GM18519 (cell line): ENCODE measurements around the gene LHPP.
"Not testable (repeated sequence)": the region's sequence is repeated elsewhere in the genome, so short reads cannot be mapped to it uniquely, and the experiment has no call there.

Experiments used
- ATAC-seq: cut with Tn5 transposase; IDR thresholded peaks from one replicate; pipeline ENCODE4 v1.9.1; 2021; ENCODE audit warnings: mild to moderate bottlenecking, moderate library complexity; ENCODE audit not compliant: unreplicated experiment, low FRiP score

The LHPP gene

DNA sequence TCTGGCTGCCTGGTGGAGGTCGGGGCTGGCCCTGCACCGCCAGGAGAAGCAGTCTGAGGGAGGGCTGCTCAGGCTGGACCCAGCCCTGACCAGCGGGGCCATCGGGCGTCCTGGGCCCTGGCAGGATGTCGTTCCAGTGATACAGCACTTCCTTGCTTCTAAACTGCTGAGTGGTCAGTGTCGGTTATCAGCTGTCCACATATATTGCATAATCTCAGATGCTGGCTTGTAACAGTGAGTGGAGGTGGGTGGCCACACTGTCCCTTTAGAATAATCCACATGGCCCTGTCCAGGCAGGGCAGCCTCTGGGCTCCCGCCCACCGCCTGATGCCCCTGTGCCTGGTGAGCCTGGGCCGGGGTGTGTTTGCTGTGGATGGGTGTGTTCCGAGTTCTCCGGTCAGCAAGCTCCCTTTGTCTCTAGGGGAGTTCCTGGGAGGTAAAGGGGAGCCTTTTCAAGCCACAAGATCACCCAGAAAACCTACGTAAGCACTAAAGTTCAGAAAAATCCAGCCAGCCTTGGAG is 86.1 kb downstream of the LHPP start:
- no peak for ATAC-seq

DNA sequence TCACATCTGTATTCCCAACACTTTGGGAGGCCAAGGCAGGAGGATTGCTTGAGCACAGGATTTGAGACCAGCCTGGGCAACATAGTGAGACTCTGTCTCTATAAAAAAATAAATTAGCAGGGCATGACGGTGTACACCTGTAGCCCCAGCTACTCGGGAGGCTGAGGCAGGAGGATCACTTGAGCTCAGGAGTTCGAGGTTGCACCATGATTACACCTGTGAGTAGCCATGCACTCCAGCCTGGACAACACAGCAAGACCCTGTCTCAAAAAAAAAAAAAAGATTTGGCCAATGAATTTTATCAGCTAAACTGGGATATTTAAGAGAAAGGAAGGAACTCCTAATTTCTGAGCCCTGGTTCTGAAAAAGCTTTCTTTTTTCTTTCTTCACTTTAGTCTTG is 87.5 kb downstream of the LHPP start:
- not testable (repeated sequence) for ATAC-seq

- no peak for ATAC-seq
Measured at GRCh38 chr10:124550293-124551034, 88.8 kb downstream of the LHPP start.

GRCh38 chr10:124551097-124551496 is 89.5 kb downstream of the LHPP start:
- no peak for ATAC-seq

DNA sequence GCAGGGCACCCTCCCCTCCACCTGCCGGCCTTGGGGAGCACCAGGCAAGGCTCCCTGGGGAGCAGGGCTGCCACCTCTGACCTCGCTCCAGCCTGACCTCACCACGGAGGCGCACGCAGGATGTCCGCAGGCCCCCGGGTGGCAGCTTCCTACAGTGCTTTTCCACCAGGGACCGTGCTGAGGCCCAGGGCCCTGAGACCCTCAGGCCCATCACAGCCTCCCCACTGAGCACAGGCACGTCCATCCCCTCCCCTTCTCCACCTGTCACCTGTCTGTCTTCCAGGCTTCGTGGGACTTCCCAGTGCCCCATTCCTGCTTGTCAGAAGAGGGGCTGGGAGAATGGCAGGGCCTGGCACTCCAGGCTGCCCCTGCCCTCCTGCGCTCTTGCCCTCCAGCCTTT is 90.1 kb downstream of the LHPP start:
- no peak for ATAC-seq

GRCh38 chr10:124552691-124553276 is 91.2 kb downstream of the LHPP start:
- no peak for ATAC-seq

DNA sequence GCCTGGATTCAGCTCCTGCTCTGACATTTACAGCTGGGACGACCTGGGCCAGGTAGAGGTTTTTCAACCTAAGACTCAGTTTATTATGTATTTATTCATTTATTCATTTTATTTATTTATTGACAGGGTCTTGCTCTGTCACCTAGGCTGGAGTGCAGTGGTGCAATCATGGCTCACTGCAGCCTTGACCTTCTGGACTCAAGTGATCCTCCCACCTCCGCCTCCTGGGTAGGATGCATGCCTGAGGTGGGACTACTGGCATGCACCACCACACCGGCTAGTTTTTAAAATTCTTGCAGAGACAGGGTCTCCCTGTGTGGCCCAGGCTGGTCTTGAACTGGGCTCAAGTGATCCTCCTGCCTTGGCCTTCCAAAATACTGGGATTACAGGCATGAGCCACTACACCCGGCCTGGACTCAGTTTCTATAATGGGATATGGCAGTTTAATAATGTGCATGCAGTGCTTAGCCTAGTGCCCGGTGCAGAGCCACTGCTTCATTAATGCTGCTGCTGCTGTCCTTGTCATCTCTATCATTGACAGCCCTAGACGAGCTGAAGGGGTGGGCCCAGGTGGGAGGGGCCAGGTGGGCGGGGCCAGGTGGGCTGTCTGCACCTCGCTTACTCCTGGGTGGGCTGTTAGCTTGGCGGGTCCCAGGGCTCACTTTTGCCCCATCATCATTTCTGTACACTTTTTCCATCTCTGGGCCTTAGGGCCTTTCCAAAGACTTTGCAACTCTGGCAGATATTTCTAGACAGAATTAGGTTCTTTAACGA is 92.6 kb downstream of the LHPP start:
- no peak for ATAC-seq

DNA sequence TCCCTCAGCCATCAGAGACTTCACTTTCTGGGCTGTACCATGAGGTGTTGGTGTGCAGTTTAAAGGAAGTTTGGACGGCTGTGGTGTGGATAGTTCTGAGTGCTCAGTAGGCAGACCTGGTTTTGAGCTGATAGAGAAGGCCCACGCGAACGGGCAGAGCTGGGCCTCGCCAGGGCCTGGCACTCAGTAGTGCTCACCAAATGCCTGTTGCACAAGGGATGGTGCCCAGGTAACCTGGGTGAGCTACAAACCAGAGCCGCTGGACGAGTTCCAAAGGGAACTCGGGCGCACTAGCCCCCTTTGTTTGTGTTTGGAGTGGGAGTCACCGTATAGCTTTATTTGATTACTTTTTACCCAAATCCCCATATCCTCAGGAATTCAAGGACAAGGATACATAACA is 95.5 kb downstream of the LHPP start:
- no peak for ATAC-seq

GRCh38 chr10:124557648-124558338 is 96.2 kb downstream of the LHPP start:
- no peak for ATAC-seq

GRCh38 chr10:124558339-124559321 is 97.0 kb downstream of the LHPP start:
- ATAC-seq: no peak

DNA sequence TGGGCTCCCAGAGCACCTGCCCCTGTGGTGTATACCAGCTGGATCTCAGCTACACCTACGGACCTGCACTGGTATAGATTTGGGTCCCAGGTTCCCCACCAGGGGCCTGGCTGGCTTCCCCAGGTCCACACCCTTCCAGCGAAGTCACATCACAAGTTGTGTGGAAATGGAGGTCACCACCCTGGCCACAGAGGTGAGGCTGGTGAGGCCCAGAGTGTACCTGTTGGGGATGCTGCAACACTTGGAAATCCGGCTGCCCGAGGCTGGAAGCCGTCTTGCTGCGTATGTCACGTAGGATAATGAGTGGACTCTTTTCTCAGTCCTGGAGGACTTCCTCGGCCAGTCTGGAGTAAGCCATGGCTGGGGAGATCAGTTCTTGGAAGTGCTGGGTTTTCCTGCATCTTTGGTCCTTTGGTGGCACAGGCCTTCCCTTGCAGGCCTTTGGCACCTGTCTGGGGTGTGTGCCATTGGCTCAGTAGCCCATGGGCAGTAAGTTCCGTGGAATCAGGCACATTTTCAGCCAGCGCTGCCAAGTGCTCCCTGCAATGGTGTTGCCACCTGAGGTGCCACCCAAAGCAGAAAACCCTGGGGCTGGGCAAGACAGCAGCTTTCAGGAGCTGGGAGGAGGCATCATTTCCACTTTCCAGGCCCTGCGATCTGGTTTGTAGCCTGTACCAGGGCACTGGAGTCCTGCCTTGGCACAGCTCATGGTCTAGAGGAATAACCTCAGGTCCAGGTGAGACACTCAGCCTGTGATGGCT is 97.9 kb downstream of the LHPP start:
- no peak for ATAC-seq

DNA sequence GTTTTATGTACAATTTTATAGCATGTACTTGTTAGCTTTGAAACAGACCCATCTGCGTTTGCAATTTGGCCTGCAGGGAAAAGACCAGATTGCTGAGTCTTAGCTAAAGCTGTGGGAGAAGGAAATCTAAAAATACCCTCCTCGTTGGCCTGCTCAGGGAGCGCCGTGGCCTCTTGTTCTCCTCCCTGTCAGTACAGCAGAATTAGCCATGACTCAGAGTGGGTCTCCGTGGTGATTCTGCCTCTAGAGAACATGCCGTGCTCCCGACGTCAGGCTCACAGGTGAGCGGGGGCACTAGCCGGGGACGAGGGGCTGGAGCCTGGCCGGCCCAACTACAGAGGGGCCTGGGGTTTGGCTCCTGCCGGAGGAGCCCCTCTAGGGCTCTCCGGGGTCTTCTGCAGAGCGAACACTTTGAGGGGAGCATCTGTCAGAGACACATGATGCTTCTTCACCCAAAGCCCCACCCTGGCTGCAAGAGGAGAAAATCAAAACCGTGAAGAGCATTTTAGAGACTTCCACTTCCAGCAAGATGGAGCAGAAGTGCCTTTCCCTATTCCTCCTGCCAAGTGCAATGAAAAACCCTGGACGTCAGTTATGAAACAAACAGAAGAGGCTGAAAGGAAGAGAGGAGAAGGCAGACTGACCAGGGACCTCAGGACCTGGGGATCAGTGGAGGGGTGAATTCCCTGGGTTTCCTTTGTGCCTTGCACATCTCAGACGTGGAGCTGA is 98.9 kb downstream of the LHPP start:
- no peak for ATAC-seq

DNA sequence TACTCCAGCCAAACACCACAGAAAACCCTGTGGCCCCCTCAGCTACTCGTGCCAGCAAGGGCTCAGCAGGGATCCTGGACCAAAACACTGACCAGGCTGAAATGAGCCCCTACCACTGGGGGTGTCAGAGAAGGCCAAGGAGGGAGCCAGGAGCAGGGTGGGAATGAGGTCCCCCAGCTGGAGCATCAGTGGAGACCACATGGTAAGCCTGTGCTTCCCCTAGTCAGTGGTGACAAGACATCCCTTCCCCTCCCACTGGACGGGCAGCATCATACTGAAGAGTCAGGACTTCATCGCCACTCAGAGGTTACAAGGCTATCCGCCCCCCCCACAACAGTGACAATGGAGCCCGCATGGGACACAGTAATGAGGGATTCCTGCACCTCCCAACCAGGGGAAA is 99.6 kb downstream of the LHPP start:
- ATAC-seq: no peak

DNA sequence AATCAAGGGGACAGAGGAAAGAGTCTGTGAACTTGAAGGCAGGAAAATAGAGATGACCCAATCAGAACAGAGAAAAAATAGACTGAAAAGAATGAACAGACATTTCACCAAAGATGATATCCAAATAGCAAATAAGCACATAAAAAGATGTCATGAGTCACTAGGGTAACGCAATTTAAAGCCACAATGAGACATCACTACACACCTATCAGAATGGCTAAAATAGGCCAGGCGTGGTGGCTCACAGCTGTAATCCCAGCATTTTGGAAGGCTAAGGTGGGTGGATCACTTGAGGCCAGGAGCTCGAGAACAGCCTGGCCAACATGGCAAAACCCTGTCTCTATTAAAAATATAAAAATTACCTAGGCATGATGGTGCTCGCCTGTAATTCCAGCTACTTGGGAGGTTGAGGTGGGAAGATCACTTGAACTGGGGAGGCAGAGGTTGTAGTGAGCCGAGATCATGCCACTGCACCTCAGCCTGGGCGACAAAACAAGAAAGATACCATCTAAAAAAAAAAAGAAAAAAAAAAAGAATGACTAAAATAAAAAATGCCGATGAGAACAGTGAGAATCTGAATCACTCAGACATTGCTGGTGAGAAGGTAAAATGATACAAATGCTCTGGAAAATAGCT is 100.9 kb downstream of the LHPP start:
- no peak for ATAC-seq

GRCh38 chr10:124563320-124564040 is 101.9 kb downstream of the LHPP start:
- ATAC-seq: no peak

DNA sequence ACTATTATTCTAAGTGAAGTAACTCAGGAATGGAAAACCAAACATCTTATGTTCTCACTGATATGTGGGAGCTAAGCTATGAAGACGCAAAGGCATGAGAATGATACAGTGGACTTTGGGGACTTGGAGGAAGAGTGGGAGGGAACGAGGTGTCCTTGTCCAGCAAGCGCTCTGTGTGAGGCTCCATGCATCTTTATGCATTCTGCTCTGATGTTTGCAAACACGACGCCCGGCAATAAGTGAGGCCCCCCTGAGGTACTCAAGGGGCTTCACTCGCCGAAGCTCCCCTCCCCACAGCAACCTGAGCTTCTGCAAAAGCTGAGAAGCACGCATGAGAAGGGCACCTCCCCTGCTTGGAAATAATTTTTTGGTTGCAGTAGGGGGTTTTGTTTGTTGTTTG is 103.3 kb downstream of the LHPP start:
- no peak for ATAC-seq

- no peak for ATAC-seq
Measured at GRCh38 chr10:124565565-124566221, 104.1 kb downstream of the LHPP start.
